OCI-LY3 (cell line): ENCODE measurements around the gene RAI1.

Source experiments
- H2AFZ ChIP-seq: fragments of 200-600, 300-600 bp; shearing (Covaris generic); 2 replicates; pipeline ENCODE4 v1.6.0; 2014; ENCODE audit warnings: antibody characterized with exemption, low read depth, low read length
- H3K27ac ChIP-seq: fragments of 200-600, 300-600 bp; sonication (generic); 2 replicates; pipeline ENCODE4 v1.5.1; 2014; ENCODE audit warnings: mild to moderate bottlenecking, low read length, moderate library complexity, mixed read lengths
- H3K27me3 ChIP-seq: fragments of 200-600, 300-600 bp; sonication (generic); 2 replicates; pipeline ENCODE4 v1.6.1; 2014; ENCODE audit warnings: low read depth, low read length, mixed read lengths
- H3K36me3 ChIP-seq: fragments of 200-600, 300-600 bp; sonication (generic); replicated peaks from 2 replicates; pipeline ENCODE3; 2014; ENCODE audit warnings: low read depth, low read length, mixed read lengths
- H3K4me1 ChIP-seq: fragments of 300-600, 200-600 bp; sonication (generic); 2 replicates; pipeline ENCODE4 v1.6.1; 2014; ENCODE audit warnings: low read length, mixed read lengths
- H3K4me2 ChIP-seq: fragments of 200-600, 300-600 bp; sonication (generic); 2 replicates; pipeline ENCODE4 v1.6.1; 2014; ENCODE audit warnings: low read length, mixed read lengths
- H3K4me3 ChIP-seq: fragments of 300-600, 200-600 bp; sonication (generic); 2 replicates; pipeline ENCODE4 v1.5.1; 2014; ENCODE audit warnings: antibody characterized with exemption, mild to moderate bottlenecking, low read length, moderate library complexity
- H3K79me2 ChIP-seq: fragments of 300-600, 200-600 bp; shearing (Covaris generic); 2 replicates; pipeline ENCODE4 v1.6.1; 2014; ENCODE audit warnings: mild to moderate bottlenecking, low read length, mixed read lengths
- H3K9ac ChIP-seq: fragments of 300-600, 200-600 bp; shearing (Covaris generic); 2 replicates; pipeline ENCODE4 v1.6.0; 2014; ENCODE audit warnings: mild to moderate bottlenecking, low read length, moderate library complexity
- H3K9me3 ChIP-seq: fragments of 200-600, 300-600 bp; shearing (Covaris generic); 2 replicates; pipeline ENCODE4 v1.6.1; 2014; ENCODE audit warnings: low read length, mixed read lengths; ENCODE audit not compliant: insufficient read depth
- H4K20me1 ChIP-seq: fragments of 200-600, 300-600 bp; sonication (generic); 2 replicates; pipeline ENCODE4 v1.6.1; 2016; ENCODE audit warnings: low read length, mixed read lengths; ENCODE audit not compliant: insufficient read depth
- CTCF ChIP-seq: fragments of 200-600, 300-600 bp; sonication (generic); IDR thresholded peaks from 2 replicates; pipeline ENCODE4 v1.5.1; 2014; ENCODE audit warnings: antibody characterized with exemption, low read length, low read depth
- EZH2phosphoT487 ChIP-seq: fragments of 200-600 bp; shearing (Covaris generic); IDR thresholded peaks from 2 replicates; pipeline ENCODE4 v1.6.1; 2018; ENCODE audit warnings: antibody characterized with exemption, mixed run types, low read depth

RAI1 gene

GRCh38 chr17:17722081-17722905, 41.0 kb downstream of the RAI1 start:
- Histone ChIP-seq H3K9me3 (no peaks in the 10 kb centered on the region), H3K79me2 (no peaks in the 10 kb centered on the region), H3K27me3 (no peaks in the 10 kb centered on the region), H3K9ac (no peak overlapping the region), H3K27ac (no peak overlapping the region), H3K36me3 (no peaks in the 10 kb centered on the region), H4K20me1 (no peaks in the 10 kb centered on the region), H3K4me3 (no peak overlapping the region), H3K4me1 (no peaks in the 10 kb centered on the region), H3K4me2 (no peak overlapping the region), H2AFZ (no peak overlapping the region)
- TF ChIP-seq EZH2phosphoT487 = no peak
- no peak for TF ChIP-seq CTCF

- no peak overlapping the region for H2AFZ ChIP-seq
- no peak overlapping the region for H3K4me3 ChIP-seq
- H4K20me1 ChIP-seq = no peaks in the 10 kb centered on the region
- no peaks in the 10 kb centered on the region for H3K9me3 ChIP-seq
- no peaks in the 10 kb centered on the region for H3K36me3 ChIP-seq
- H3K4me1 ChIP-seq = no peaks in the 10 kb centered on the region
- no peak for TF ChIP-seq EZH2phosphoT487
- TF ChIP-seq CTCF = no peak
- H3K79me2 ChIP-seq = no peaks in the 10 kb centered on the region
- H3K9ac ChIP-seq = no peak overlapping the region
- no peak overlapping the region for H3K4me2 ChIP-seq
- no peaks in the 10 kb centered on the region for H3K27me3 ChIP-seq
- no peak overlapping the region for H3K27ac ChIP-seq
Observed at GRCh38 chr17:17722906-17723353, 41.7 kb downstream of the RAI1 start.

DNA sequence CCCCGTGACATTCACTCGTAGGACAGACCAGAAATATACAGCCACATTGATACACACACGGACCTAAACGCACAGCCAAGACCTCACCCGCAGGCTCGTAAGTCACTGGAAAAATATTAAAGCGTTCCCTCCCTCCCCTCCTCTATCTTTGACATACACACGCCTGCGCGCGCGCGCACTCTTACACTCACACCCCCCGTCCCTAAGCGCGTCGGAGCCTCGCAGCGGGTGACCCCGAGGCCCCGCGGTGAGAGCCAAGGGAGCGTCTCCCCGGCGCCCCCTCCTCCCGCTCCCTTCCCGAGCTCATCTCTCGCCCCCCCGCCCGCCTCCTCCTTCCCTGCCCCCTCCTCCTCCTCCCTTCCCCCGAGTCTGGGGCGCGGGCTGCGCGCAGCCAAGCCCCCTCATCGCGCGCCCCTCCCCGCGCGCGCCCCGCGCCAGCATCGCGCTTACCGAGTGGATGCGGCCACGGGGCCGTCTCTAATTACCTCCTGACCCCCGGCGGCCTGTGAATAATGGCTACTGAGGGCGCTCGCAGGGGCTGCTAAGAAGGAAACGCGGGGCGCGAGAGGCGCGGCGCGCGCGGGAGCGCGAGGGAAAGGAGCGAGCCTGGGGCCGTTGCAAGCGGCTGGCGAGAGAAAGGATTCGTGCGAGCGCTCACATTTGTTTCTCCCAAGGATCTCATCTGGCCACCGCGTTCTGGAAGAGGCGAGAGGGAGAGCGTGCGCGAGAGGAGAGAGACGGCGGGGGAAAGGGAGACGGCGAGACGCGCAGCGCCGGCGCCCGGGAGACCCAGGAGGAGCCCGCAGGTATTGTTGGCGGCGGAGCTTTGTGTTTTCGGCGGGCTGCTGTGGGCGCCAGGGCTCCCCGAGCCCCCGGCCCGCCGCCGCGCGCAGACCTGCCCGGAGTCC, 42.4 kb downstream of the RAI1 start:
- Histone ChIP-seq H3K4me3 (peak overlapping the region; percentile 62), H3K9ac (no peak overlapping the region), H4K20me1 (no peaks in the 10 kb centered on the region), H3K36me3 (no peaks in the 10 kb centered on the region), H3K27me3 (no peaks in the 10 kb centered on the region), H3K27ac (no peak overlapping the region), H3K4me2 (peak overlapping the region; percentile 59), H2AFZ (no peak overlapping the region), H3K4me1 (no peaks in the 10 kb centered on the region), H3K9me3 (no peaks in the 10 kb centered on the region), H3K79me2 (no peaks in the 10 kb centered on the region)
- TF ChIP-seq EZH2phosphoT487 = no peak
- TF ChIP-seq CTCF = no peak

DNA sequence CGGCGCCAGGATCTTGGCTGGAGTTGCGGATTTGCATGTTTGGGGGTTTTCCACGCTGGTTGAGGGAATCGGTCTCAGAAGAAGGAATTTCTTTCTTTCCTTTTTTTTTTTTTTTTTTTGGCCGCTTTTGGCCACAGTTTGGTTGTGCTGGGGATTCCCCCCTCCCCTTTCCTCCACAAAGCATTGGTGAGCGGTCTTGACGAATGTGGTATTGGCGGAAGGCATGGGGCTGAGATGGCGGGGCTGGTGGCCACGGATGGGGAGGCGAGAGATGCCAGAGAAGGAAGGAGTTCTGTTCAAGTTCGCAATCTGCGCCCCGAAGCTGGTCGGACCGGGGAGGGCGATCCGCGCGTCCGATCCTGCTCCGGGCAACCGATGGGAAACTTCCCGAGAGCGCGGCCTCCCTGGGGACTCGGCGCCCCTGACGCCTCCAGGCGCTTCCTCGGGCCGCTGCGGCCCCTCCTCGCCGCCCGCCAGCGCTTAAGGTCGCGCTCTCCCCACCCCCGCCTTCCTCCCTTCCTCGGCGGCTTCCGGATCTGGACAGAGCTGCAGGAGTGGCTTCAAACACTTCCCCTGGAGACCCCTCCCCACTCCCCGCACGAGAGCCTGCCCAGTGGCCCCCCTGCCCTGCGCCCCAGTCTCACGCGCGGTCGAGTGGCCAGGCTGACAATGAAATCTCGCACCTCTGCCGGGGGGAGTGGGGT, 43.2 kb downstream of the RAI1 start:
- H3K27me3 ChIP-seq = no peaks in the 10 kb centered on the region
- no peaks in the 10 kb centered on the region for H4K20me1 ChIP-seq
- peak overlapping the region; percentile 62 for H3K4me3 ChIP-seq
- no peak overlapping the region for H2AFZ ChIP-seq
- no peaks in the 10 kb centered on the region for H3K79me2 ChIP-seq
- no peaks in the 10 kb centered on the region for H3K4me1 ChIP-seq
- TF ChIP-seq EZH2phosphoT487 = no peak
- TF ChIP-seq CTCF = no peak
- H3K27ac ChIP-seq = no peak overlapping the region
- H3K9me3 ChIP-seq = no peaks in the 10 kb centered on the region
- H3K4me2 ChIP-seq = peak overlapping the region; percentile 59
- no peaks in the 10 kb centered on the region for H3K36me3 ChIP-seq
- no peak overlapping the region for H3K9ac ChIP-seq
